B cell (primary cell): ENCODE data around the gene MCHR1. TPM values are rescaled to one million over a fixed set of nuclear protein-coding genes. Genes with fewer than 3 reads are reported as not detected.
A peak's percentile ranks its signal among the peaks of the same experiment; 100 is the strongest.

ENCODE experiments used
- ATAC-seq: fragments of 200-7000 bp; cut with Tn5 transposase; one replicate; pipeline ENCODE4 v1.10.0; 2021; ENCODE audit warnings: low read depth, mild to moderate bottlenecking, moderate number of reproducible peaks, moderate library complexity
- CTCF ChIA-PET: fragments of 350-600 bp; sonication (Branson Sonifier 250); formaldehyde crosslinking; loops from one replicate; lab custom pipeline; 2021; ENCODE audit warnings: antibody characterized with exemption, inconsistent platforms; lab: Charles Lee
- POLR2A ChIA-PET: fragments of 350-600 bp; sonication (Branson Sonifier 250); formaldehyde crosslinking; loops from one replicate; lab custom pipeline; 2021; ENCODE audit warnings: antibody characterized with exemption; lab: Charles Lee
- DNase-seq: peaks from one replicate; pipeline ENCODE4 v3.0.0; 2013
- H2AFZ ChIP-seq: 2 replicates; pipeline ENCODE4 v1.6.1; 2012; ENCODE audit warnings: mild to moderate bottlenecking, low read depth, low read length; ENCODE audit not compliant: insufficient read depth, poor library complexity, severe bottlenecking
- H3K27ac ChIP-seq, 2 donors: 1 replicate in 1 of 2; 2 replicates in 1 of 2; pipeline ENCODE4 v1.5.1; 2012 to 2013; ENCODE audit warnings: low read length in 2 of 2, mild to moderate bottlenecking in 2 of 2, moderate library complexity in 1 of 2
- H3K27me3 ChIP-seq, 4 experiments: fragments of 200-600 bp in 1 of 4; sonication (generic) in 1 of 4; replicated peaks in 1 of 4; 1 replicate in 2 of 4; 2 replicates in 2 of 4; pipeline versions ENCODE4 v1.6.1 to v1.7.0; 2013 to 2016; ENCODE audit warnings: low read length in 3 of 4, mild to moderate bottlenecking in 2 of 4, mixed read lengths in 1 of 4, moderate library complexity in 1 of 4; ENCODE audit not compliant: insufficient read depth in 4 of 4, control insufficient read depth in 3 of 4; ENCODE audit errors: control extremely low read depth in 1 of 4
- H3K36me3 ChIP-seq, 2 experiments: replicated peaks in 1 of 2; 1 replicate in 1 of 2; 2 replicates in 1 of 2; pipeline versions ENCODE4 v1.6.1 to v1.7.1; 2013; ENCODE audit warnings: low read length in 1 of 2; ENCODE audit not compliant: insufficient read depth in 2 of 2, control insufficient read depth in 1 of 2; ENCODE audit errors: control extremely low read depth in 1 of 2, extremely low read depth in 1 of 2
- H3K4me1 ChIP-seq, 2 donors: fragments of 200-600 bp in 1 of 2; sonication (generic) in 1 of 2; 1 replicate in 1 of 2; 2 replicates in 1 of 2; pipeline versions ENCODE4 v1.5.1 to v1.6.1; 2013 to 2017; ENCODE audit warnings: low read length in 2 of 2; ENCODE audit not compliant: control insufficient read depth in 2 of 2, insufficient read depth in 2 of 2
- H3K4me2 ChIP-seq: replicated peaks from 2 replicates; pipeline ENCODE3; 2012; ENCODE audit warnings: mild to moderate bottlenecking, low read depth, low read length; ENCODE audit not compliant: poor library complexity, severe bottlenecking
- H3K4me3 ChIP-seq, 5 experiments: fragments of 200-600 bp in 1 of 5; sonication (generic) in 1 of 5; 1 replicate in 3 of 5; 2 replicates in 2 of 5; pipeline versions ENCODE4 v1.5.1 to v1.7.0; 2011 to 2016; ENCODE audit warnings: low read length in 4 of 5, mild to moderate bottlenecking in 4 of 5, low read depth in 2 of 5, control low read depth in 1 of 5, moderate library complexity in 1 of 5; ENCODE audit not compliant: insufficient read depth in 1 of 5; ENCODE audit errors: control extremely low read depth in 1 of 5, extremely low read depth in 1 of 5
- H3K79me2 ChIP-seq: fragments of 200-600 bp; sonication (generic); one replicate; pipeline ENCODE4 v1.6.0; 2016; ENCODE audit warnings: low read length; ENCODE audit not compliant: control insufficient read depth, insufficient read depth
- H3K9ac ChIP-seq: fragments of 200-600 bp; sonication (generic); 2 replicates; pipeline ENCODE4 v1.6.1; 2017; ENCODE audit warnings: mild to moderate bottlenecking, low read length, moderate library complexity
- H3K9me3 ChIP-seq, 3 donors: one replicate each; pipeline versions ENCODE4 v1.6.1 to v1.7.1; 2013; ENCODE audit warnings: low read length in 2 of 3; ENCODE audit not compliant: control insufficient read depth in 2 of 3, insufficient read depth in 1 of 3; ENCODE audit errors: control extremely low read depth in 1 of 3
- H4K20me1 ChIP-seq: 2 replicates; pipeline ENCODE4 v1.6.0; 2012; ENCODE audit warnings: mild to moderate bottlenecking, low read length; ENCODE audit not compliant: insufficient read depth, control insufficient read depth, poor library complexity, severe bottlenecking
- H3K27ac Mint-ChIP-seq: one replicate; pipeline ENCODE4 v1.8.0; 2021; ENCODE audit warnings: mixed read lengths
- H3K27me3 Mint-ChIP-seq: one replicate; pipeline ENCODE4 v1.8.0; 2021; ENCODE audit warnings: mixed read lengths
- H3K4me1 Mint-ChIP-seq: one replicate; pipeline ENCODE4 v1.8.0; 2021; ENCODE audit warnings: mixed read lengths
- H3K4me3 Mint-ChIP-seq: one replicate; pipeline ENCODE4 v1.8.0; 2021; ENCODE audit warnings: mixed read lengths
- H3K9me3 Mint-ChIP-seq: one replicate; pipeline ENCODE4 v1.8.0; 2022; ENCODE audit warnings: mixed read lengths; ENCODE audit not compliant: insufficient read depth
- CTCF ChIP-seq: fragments of 200-600 bp; IDR thresholded peaks from one replicate; pipeline ENCODE4 v1.8.0; 2022; ENCODE audit warnings: antibody characterized with exemption, mild to moderate bottlenecking
- EZH2 ChIP-seq: IDR thresholded peaks from 2 replicates; pipeline ENCODE4 v1.6.1; 2012; ENCODE audit warnings: borderline replicate concordance, low read depth, mild to moderate bottlenecking, moderate library complexity, low read length; ENCODE audit not compliant: insufficient read depth, poor library complexity, severe bottlenecking
- WGBS: methylation state at CpG from one replicate; pipeline ENCODE4 v1.1.5; 2013; ENCODE audit warnings: missing lambda C conversion rate; ENCODE audit not compliant: insufficient coverage; 5-methylcytosine and 5-hydroxymethylcytosine counted together
- intact Hi-C: fragments of 100-400 bp; cut with micrococcal nuclease; formaldehyde crosslinking; loops from one replicate; pipeline ENCODE4 v1.10.0; 2022
- polyA plus RNA-seq: library from polyadenylated mRNA; depleted of rRNA; stranded (reverse); fragments of >200 nt; gene quantifications from 2 replicates; pipeline ENCODE4 v1.2.3, GENCODE V29; 2012
- total RNA-seq, 2 donors: library from RNA; stranded (reverse); fragments of 120-200 nt in 1 of 2; gene quantifications; 1 replicate in 1 of 2; 2 replicates in 1 of 2; pipeline versions ENCODE4 v1.2.3 to v1.2.4, GENCODE V29; 2013 to 2022

MCHR1 gene
- total and polyA plus RNA-seq, 2 donors (not counting 1 experiment from before 2014, with no cell fraction given): not detected

- peak overlapping the region; percentile 37 for H3K4me3 Mint-ChIP-seq
- H2AFZ ChIP-seq: peak overlapping the region; percentile 43
- ChIA-PET CTCF (interaction anchor here (0.7 to 1.8 kb wide), 3 partner anchors 33 to 215 kb away, joined by 4 to 9 read pairs (median 6); no protein-coding TSS in a partner anchor), POLR2A (interaction anchor here (0.6 kb wide), 1 partner anchor 26 kb away, joined by 4 read pairs; no protein-coding TSS in a partner anchor)
- no peak overlapping the region for H3K27ac Mint-ChIP-seq
- no peaks in the 10 kb centered on the region for H3K9me3 Mint-ChIP-seq
- H3K9ac ChIP-seq: no peak overlapping the region
- DNase-seq (no peak), ATAC-seq (no peak)
- no peaks in the 10 kb centered on the region for H3K27me3 ChIP-seq
- no peaks in the 10 kb centered on the region for H4K20me1 ChIP-seq
- H3K27me3 Mint-ChIP-seq: peaks cover 6% of the 10 kb centered on the region
- peaks cover 31% of the 10 kb centered on the region for H3K4me1 Mint-ChIP-seq
- no peaks in the 10 kb centered on the region for H3K79me2 ChIP-seq
- no peak overlapping the region for H3K4me2 ChIP-seq
- H3K9me3 ChIP-seq: peaks cover 0 to 5% (median 0%) of the 10 kb centered on the region in 3 donors
- no peaks in the 10 kb centered on the region for H3K36me3 ChIP-seq
- H3K27ac ChIP-seq: no peak overlapping the region
- H3K4me1 ChIP-seq: peaks cover 10 to 28% of the 10 kb centered on the region in 2 donors
- H3K4me3 ChIP-seq: no peak overlapping the region
- intact Hi-C loops: no loop called here
- WGBS: 100% methylated on average over 2 of the region's 11 CpGs
- TF ChIP-seq EZH2: no peak
- TF ChIP-seq CTCF: no peak
Measured at GRCh38 chr22:40727070-40727963, 48.0 kb downstream of the MCHR1 start.
